Lung (tissue), 12 donors: ENCODE results near the gene CFAP61. TPM values are rescaled to one million over a fixed set of nuclear protein-coding genes. Genes with fewer than 3 reads are reported as not detected.

Source experiments
- ATAC-seq: fragments of 200-7000 bp; cut with Tn5 transposase; one replicate; pipeline ENCODE4 v1.9.1; 2020; ENCODE audit warnings: moderate number of reproducible peaks; ENCODE audit not compliant: insufficient read depth, low FRiP score
- DNase-seq, 3 donors: peaks; one replicate each; pipeline ENCODE4 v3.0.0-alpha.2; 2013 to 2017
- H3K27ac ChIP-seq, 2 donors: one replicate each; pipeline ENCODE4 v1.5.1; 2013; ENCODE audit warnings: mild to moderate bottlenecking in 2 of 2, moderate library complexity in 2 of 2, control low read depth in 1 of 2, inconsistent platforms in 1 of 2, low read depth in 1 of 2, low read length in 1 of 2
- H3K27me3 ChIP-seq, 3 donors: one replicate each; pipeline ENCODE4 v1.5.1; 2013; ENCODE audit warnings: low read length in 2 of 3; ENCODE audit not compliant: control insufficient read depth in 3 of 3, insufficient read depth in 3 of 3
- H3K36me3 ChIP-seq, 4 donors: one replicate each; pipeline ENCODE4 v1.5.1; 2013; ENCODE audit warnings: low read length in 4 of 4, mild to moderate bottlenecking in 1 of 4, moderate library complexity in 1 of 4; ENCODE audit not compliant: control insufficient read depth in 4 of 4, insufficient read depth in 4 of 4
- H3K4me1 ChIP-seq, 5 donors: one replicate each; pipeline ENCODE4 v1.5.1; 2013; ENCODE audit warnings: low read length in 5 of 5, mild to moderate bottlenecking in 2 of 5, moderate library complexity in 1 of 5; ENCODE audit not compliant: control insufficient read depth in 5 of 5, insufficient read depth in 5 of 5
- H3K4me3 ChIP-seq: one replicate; pipeline ENCODE4 v1.5.1; 2013; ENCODE audit warnings: mild to moderate bottlenecking, control low read depth, moderate library complexity
- H3K9ac ChIP-seq, 2 donors: one replicate each; pipeline ENCODE4 v1.5.1; 2013; ENCODE audit warnings: low read length in 2 of 2, control low read depth in 1 of 2; ENCODE audit not compliant: insufficient read depth in 1 of 2
- H3K9me3 ChIP-seq, 4 donors: one replicate each; pipeline ENCODE4 v1.5.1; 2013; ENCODE audit warnings: low read length in 3 of 4, mild to moderate bottlenecking in 1 of 4, moderate library complexity in 1 of 4; ENCODE audit not compliant: control insufficient read depth in 4 of 4, insufficient read depth in 3 of 4
- CTCF ChIP-seq: IDR thresholded peaks from 2 replicates; pipeline ENCODE4 v1.5.1; 2012; ENCODE audit warnings: mild to moderate bottlenecking; ENCODE audit errors: control extremely low read depth, extremely low read depth
- WGBS, 2 donors: extraction: QIAGEN DNeasy Blood & Tissue Kit; methylation state at CpG; one replicate each; pipeline ENCODE4 v1.1.7; 2013; 5-methylcytosine and 5-hydroxymethylcytosine counted together
- polyA plus RNA-seq, 2 donors: library from polyadenylated mRNA; stranded (reverse); fragments of 200-250 nt; gene quantifications; one replicate each; pipeline ENCODE4 v1.2.1, GENCODE V29; 2013
- total RNA-seq, 2 donors: library from RNA; depleted of rRNA in 1 of 2; stranded (reverse); fragments of >200 nt in 1 of 2; gene quantifications; one replicate each; pipeline ENCODE4 v1.2.1, GENCODE V29; 2014 to 2021
- donor health status: control.
- donor health status: control.
- donor health status: Bipolar disorder and iron deficiency.
- donor health status: healthy.
- donor health status: DM: yes; HTN: yes; CAD: no.

Gene CFAP61
- total and polyA plus RNA-seq, 4 donors = 2.0 to 15.4 (median 6.5) TPM

GRCh38 chr20:20095114-20095872 is 43.0 kb downstream of the CFAP61 start:
- H3K4me3 ChIP-seq = no peak overlapping the region
- no peaks in the 10 kb centered on the region for H3K9me3 ChIP-seq
- no peak overlapping the region for H3K27ac ChIP-seq
- no peak for ATAC-seq
- no peak for DNase-seq
- peaks cover 0 to 13% (median 2%) of the 10 kb centered on the region in 5 donors for H3K4me1 ChIP-seq
- 90 to 92% methylated on average over 10 of the region's 10 CpGs for WGBS, 2 donors
- H3K36me3 ChIP-seq = no peaks in the 10 kb centered on the region
- H3K27me3 ChIP-seq = no peaks in the 10 kb centered on the region
- TF ChIP-seq CTCF = no peak
- no peak overlapping the region for H3K9ac ChIP-seq

DNA sequence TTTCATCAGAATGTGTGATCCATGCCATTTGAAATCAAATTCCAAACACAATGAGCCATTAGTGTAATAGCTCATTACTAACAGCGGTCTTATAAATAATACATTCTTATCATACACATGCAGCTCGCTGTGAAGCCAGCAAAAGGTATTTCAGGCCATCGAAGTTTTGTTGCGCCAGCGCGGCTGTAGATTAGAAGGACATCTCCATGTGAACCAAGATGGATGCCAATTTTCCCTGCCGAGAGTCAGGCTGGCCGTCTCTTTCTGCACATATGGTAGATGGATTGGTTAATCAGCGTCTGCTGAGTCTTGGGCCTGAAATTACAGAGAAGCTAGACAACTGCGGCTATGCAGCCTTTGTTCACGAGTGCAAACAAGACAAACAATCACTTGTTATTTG is 44.1 kb downstream of the CFAP61 start:
- Histone ChIP-seq H3K4me1 (peaks cover 0 to 23% (median 2%) of the 10 kb centered on the region in 5 donors), H3K4me3 (no peak overlapping the region), H3K36me3 (no peaks in the 10 kb centered on the region), H3K9ac (no peak overlapping the region), H3K9me3 (no peaks in the 10 kb centered on the region), H3K27ac (no peak overlapping the region), H3K27me3 (no peaks in the 10 kb centered on the region)
- DNase-seq (peak in 2 of 3 donors; percentile 38 to 44), ATAC-seq (no peak)
- no peak for TF ChIP-seq CTCF
- WGBS, 2 donors = 79 to 88% methylated on average over 11 of the region's 11 CpGs

GRCh38 chr20:20100881-20101280 is 48.5 kb downstream of the CFAP61 start:
- H3K36me3 ChIP-seq = no peaks in the 10 kb centered on the region
- H3K4me1 ChIP-seq = peaks cover 0 to 49% (median 4%) of the 10 kb centered on the region in 5 donors
- no peaks in the 10 kb centered on the region for H3K27me3 ChIP-seq
- ATAC-seq (no peak), DNase-seq (peak in 2 of 3 donors; percentile 80 to 86)
- H3K27ac ChIP-seq = no peak overlapping the region
- no peak for TF ChIP-seq CTCF
- peaks cover 0 to 2% (median 0%) of the 10 kb centered on the region in 4 donors for H3K9me3 ChIP-seq
- no peak overlapping the region for H3K9ac ChIP-seq
- no peak overlapping the region for H3K4me3 ChIP-seq
